GM21367 (cell line): ENCODE data around the gene PTPRN2.

ENCODE experiments used
- ATAC-seq: cut with Tn5 transposase; IDR thresholded peaks from one replicate; pipeline ENCODE4 v1.9.1; 2021; ENCODE audit not compliant: unreplicated experiment

PTPRN2 gene

GRCh38 chr7:157722137-157723060 is 865.2 kb downstream of the PTPRN2 start:
- no peak for ATAC-seq

DNA sequence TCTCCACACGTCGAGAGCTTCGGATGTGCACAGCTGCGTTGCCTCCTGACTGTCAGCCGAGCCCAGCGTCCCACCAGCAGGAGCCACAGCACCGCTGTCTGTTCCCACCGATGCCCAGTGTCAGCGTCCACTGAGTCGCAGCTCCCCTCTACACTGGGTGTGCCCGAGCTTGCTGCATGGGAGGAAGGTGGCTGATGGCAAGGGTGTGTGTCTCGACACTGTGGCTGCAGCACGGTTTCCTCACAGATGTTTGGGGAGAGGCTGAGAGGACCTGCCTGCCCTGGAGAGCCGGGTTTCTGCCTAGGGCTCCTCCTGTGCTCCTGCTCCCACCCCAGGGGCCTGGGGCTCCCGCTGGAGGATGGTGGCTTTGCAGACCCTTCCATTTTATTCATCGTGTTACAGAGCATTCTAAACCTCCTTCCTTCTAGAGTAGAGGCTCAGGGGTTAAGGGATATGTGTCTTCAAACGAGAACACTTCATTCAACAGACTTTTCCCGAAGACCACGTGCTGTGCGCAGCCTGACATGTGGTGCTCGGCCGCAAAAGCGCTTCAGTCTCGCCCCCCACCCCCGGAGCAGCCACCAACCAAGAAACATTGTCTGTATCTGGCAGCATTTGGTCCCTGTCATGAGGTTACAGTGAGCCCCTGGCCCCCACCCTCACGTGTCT is 866.0 kb downstream of the PTPRN2 start:
- ATAC-seq: no peak

DNA sequence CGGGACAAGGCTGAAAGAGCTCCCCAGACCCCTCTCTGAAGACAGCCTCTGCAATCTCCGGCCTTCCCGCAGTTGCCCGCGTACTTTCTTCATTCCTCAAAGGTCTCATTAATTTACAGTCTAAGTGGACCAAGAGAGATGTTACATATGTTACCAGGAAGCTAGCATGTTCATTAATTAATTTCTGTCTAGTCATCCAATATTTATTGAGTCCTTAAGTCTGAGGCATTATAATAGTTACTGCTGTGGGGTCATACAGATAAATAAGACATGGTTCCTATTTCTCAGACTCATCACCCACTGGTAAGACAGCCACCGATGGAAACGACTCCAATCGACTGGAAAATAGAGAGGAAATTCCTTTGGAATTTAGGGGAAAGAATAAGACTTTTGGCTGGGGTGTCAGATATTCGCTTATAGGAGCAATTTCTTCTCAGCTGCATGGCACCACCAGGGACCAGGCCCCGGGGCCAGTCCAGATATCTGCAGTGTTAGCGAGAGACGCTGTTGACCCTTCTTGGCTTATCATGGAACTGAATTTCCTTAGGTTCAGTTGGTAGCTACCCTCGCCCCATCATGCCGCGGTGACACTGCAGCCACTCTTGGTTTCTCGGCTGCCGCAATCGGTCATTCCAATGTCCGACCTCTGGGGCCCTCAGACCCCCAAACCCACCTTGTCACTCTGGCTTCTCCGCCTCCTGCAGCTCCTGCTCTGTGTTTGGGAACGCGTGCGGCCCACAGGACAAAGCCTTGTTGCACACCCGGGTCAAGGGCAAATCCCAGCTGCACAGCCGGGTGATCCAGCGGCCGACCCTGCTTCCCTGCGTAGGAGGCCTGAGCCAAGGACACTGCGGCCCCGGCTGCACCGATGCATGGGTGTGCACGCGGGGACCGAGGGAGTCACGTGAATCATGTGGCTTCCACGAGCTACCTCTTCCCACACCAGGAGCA is 867.6 kb downstream of the PTPRN2 start:
- ATAC-seq: no peak

- ATAC-seq: no peak
Observed at GRCh38 chr7:157719008-157719682, 868.5 kb downstream of the PTPRN2 start.

GRCh38 chr7:157718303-157719007 is 869.2 kb downstream of the PTPRN2 start:
- ATAC-seq: no peak

GRCh38 chr7:157717211-157718174 is 870.1 kb downstream of the PTPRN2 start:
- ATAC-seq: no peak

DNA sequence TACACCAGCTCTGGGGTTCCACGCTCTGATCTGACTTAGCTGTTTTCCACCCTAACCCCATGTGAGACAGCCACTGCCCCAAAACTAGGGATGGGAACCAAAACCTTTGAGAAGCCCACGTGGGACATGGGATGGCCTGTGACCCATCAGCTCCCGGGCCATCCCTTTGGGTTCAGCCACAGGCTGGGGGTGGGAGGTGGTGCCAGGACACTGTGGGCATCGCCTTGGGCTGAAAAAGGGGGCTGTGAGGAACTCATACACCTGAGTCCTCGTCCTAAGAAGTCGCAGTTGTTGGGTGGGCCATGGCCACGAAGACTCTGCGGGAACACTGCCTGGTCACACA is 871.7 kb downstream of the PTPRN2 start:
- ATAC-seq: no peak

DNA sequence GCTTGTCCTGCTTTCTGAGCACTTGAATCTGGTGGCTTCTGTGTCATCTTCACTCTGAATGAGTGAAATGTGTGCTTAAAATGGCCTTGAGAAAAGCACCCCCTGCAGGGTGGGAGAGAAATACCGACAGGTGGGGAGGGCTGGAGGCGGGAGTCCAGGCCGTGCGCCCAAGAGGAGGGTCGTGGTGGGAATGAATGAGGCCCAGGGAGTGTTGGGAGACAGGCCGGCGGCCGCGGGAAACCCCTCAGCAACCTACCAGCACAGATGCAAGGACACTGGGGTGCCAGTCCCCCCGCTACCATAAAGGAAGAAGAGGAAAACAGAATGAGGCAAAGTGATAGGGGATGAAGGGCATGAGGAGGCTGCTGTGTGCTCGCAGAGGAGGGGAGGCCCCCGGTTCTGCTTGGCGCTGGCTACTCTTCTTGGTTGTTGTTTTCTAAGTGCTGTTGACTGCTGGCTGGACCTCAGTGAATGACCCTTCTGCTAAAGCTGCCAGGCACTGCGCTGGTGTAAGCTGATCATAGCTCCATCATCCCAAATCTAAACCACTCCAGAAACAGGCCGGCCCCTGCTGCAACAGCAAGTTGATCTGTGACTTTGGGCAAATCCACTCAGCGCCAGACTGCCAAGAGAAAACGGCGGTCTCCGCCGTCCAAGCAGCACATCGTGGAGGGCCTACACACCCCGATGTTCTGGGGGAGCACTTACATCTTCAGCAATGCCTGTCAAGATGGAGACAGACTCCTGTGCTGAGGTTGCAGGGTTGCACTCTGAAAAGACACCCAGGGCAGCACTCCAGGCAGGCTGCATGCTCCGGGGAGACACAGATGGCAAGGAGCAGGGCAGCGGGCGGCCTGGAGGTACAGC is 872.3 kb downstream of the PTPRN2 start:
- ATAC-seq: no peak

DNA sequence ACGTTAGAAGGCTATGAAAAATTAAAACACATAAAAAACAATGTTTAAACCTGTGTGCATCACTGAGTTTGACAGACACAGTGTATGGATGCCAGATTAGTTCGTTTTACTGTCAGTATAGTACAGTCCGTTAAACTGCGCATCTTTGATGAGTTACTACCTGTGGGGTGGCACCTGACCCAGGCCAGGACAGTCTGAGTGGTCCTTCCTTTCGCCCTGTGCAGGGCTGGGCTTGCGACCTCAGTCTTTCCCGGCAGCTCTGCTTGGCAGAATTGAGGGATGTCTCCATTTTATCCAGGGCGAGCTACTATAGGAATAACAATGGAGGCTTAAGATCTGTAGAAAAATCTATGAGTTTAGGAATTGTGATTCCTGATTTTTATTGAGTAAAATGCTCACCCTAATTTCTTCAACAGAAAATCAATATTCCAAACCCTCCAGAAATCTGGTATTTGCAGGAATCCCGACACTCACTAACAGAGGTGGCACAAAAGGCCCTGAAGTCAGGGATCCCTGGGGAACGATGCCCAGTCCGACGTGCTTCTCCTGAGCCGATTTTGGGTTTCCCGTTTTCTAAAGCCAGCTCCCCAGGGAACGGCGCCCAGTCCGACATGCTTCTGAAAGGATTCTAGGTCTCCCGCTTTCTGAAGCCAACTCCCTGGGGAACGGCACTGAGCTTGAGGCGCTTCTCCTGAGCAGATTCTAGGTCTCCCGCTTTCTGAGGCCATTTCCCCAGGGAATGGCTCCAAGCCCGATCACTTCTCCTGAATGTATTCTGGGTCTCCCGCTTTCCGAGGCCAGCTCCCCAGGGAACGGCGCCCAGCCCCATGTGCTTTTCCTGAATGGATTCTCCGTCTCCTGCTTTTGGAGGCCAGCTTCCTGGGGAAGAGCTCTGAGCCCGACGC is 873.2 kb downstream of the PTPRN2 start:
- ATAC-seq: no peak

- ATAC-seq: no peak
Observed at GRCh38 chr7:157713591-157713990, 874.0 kb downstream of the PTPRN2 start.

DNA sequence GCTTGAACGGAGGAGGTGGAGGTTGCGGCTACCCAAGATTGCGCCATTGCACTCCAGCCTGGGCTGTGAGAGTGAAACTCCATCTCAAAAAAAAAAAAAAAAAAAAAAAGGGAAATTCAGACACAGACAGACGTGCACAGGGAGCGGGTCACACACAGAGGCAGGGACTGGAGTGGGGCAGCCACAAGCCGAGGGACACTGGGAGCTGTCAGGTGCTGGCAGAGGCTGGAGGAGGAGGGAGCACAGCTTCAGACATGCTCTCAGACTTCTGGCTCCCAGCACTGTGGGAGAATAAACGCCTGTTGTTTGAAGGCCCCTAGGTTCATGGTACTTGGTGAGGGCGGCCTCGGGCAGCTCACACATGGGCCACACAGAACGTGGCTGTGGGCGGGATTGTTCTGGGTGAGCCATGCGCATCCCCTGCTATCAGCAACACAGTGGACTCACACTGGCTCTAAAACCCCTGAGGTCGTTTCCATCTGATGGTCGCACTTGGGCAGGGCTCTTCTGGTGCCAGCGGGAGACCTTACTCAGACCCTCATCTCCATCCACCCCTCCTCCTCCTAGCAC is 874.9 kb downstream of the PTPRN2 start:
- no peak for ATAC-seq

DNA sequence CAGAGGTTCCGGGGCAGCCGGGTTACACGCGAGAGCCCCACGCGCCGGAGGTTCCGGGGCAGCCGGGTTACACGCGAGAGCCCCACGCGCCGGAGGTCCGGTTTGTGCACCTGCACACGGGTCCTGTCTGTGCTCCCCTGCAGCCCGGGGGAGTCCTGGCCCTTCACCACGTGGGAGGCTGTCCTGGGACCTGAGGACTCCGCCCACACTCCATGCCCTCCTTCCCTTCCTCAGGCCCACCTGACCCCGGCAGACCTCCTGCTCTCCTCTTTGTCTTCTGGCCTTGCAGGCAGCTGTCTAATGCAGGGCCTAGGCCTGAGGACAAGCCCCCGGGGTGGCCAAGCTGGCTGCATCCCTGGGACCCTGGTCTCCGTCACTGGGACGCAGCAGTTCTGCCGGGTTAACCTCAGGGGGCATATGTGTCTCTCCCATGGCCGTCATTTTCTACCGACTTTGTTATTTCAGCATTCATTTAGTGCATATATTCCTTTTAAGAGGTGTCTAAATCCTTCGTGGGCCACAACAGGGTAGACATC is 876.2 kb downstream of the PTPRN2 start:
- no peak for ATAC-seq

DNA sequence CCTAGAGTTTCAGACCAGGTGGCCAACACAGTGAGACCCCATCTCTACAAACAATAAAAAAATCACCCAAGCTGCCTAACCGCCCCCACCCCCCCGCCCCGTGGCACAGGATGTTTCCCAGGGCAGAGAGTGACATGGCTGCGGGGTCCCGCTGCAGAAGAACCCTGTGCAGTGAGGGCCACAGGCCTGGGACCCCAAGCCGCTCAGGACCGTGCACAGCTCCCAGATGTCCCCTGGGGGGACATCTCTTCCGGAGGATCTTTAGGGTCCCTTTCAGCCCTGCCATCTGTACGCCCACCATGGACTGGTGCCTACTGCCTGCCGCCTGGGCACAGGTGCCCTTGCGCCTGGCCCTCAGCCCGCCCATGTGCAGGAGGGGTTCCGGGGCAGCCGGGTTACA is 877.2 kb downstream of the PTPRN2 start:
- ATAC-seq: no peak

DNA sequence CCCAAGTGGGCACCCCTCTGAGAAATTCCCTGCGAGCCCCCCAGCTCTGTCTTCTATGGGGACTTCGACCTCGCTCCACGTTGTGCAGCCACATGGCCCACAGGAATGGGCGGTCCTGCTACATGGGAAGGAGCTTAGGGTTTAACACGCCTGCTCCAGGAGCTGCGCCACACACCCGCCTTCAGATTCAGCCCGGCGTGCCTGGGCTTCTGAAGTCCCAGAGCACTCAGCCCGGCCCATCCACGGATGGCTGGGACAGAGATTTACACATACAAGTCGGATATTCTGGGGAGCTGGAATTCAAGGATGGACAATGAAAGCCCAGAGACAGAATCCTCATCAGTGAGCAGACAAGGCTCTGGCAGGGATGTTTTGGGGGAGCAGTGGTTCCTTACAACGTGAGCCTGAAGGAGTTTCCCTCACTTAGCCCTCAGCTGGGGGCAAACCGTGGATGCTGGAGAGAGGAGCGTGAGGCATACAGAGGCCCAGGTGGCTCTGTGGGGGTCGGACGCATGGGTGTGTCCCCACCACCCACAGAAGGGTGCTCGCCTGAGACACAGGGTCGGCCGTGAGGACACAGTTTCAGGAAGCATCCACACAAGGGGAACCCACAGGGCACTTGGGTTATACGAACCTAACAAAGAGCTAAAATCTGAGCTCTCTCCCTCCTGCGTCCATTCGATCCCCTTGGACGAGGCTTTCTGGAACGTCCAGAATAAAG is 877.9 kb downstream of the PTPRN2 start:
- ATAC-seq: no peak

DNA sequence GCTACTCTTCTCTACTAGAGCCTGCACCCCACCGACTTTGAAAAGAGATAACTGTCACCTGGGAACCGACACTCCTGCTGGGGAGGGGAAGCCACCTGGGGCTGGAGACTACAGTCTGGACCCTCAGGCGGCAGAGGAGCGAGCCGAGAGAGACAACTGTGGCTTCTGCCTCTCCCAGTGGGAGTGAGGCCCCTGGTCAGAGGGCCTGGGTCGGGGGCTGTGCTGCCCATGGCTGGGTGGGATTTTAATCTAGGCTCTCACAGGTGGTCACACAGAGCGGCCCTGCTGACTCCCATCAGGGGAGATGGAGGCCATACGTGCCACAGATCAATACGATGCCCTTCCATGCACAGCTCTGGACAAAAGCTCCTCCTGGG is 878.7 kb downstream of the PTPRN2 start:
- ATAC-seq: no peak
